Measurements from ENCODE around the gene NAIF1.
"Not testable (repeated sequence)": the region's sequence is repeated elsewhere in the genome, so short reads cannot be mapped to it uniquely, and the experiment has no call there.

NAIF1 gene

GRCh38 chr9:128084746-128085145 lies 17.6 kb upstream of the NAIF1 start:
- no peak for DNase-seq

GRCh38 chr9:128082151-128082550 lies 15.0 kb upstream of the NAIF1 start:
- DNase-seq, result peak; percentile 5

DNA sequence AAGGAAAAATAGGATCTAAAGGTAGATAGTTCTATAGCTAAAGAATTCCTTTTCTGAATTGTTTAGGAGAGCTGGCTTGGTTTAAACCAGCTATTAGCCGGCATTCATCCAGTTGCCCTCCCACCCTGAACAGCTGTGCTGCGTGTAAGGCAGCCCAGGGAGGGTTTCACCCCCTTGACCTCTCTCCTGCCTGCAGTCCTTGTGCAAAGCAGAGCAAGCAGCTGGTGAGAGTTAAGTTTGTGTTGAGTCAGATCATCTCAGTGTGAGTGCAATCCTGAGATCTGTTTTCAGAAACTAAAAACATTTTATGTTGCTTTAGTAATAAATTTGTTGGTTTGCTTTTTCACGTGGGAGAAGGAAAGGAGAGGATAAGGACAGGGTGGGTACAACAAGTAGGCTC lies 13.9 kb upstream of the NAIF1 start:
- DNase-seq, result peak; percentile 80

GRCh38 chr9:128080206-128080605 lies 13.1 kb upstream of the NAIF1 start:
- no peak for DNase-seq

DNA sequence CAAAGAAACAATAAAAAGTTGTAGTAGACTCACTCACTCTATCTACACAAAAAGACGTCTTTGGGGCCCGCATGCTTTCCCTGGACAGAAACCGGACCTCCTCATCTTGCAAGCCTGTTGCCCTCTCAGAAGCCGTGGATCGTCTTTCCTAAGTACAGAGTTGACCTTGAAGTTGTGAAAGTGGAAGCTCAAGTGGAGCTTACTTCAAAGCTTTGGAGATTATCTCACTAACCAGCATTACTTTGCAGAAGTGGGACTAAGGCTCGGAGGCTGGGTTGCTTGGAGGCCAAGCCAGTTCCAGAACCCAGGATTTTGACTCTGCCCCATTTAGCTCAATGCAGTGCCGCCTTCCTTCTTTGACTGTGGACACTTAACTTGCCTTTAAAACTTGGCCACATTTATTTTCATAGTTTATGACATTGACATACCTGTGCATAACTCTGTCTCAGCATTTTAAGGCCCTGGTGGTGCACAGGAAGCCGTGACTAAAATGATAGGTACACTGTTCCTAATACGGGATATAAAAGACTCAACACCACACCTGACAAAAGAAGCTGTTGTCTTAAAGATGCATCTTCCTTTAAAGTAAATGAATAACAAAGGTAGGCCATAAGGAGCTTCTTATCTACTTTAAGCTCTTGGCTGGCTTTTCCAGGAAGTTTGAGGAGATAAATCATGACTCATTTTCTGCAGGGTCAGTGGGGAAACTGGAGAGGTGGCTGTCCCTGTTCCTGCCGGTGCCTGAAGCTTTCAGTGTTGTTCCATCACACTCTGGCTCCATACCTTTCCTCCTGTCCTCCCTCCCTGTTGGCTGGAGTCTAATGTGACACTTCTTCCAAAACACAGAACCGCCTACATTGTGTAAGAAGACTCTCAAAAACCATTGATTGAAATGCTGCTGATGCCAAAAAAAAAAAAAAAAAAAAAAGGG lies 11.6 kb upstream of the NAIF1 start:
- no peak for DNase-seq

DNA sequence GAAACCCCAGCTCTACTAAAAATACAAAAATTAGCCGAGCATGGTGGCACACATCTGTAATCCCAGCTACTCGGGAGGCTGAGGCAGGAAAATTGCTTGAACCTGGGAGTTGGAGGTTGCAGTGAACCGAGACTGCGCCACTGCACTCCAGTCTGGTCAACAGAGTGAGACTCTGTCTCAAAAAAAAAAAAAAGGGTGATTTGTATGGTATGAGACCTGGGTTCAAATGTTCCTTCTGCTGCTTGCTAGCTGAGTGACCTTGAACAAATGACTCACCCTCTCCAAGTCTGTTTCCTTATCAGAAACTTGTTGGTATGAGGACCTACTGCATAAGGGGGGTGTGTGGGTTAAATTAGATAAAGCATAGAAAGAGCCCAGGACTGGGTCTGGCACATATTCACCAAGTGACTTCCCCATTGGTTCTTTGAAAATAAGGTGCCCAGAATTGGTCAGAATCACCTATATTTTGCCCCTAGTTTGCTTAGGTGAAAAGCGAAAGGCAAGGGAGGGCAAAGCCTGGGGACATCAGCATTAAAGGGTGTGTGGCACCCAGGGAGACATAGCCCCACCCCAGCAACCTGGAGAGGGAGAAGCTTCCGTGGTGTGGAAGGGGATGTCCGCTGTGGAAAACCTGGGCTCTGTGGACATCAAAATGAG lies 10.9 kb upstream of the NAIF1 start:
- DNase-seq, result no peak

- DNase-seq, result no peak
Observed at GRCh38 chr9:128073253-128073886, 6.2 kb upstream of the NAIF1 start.

DNA sequence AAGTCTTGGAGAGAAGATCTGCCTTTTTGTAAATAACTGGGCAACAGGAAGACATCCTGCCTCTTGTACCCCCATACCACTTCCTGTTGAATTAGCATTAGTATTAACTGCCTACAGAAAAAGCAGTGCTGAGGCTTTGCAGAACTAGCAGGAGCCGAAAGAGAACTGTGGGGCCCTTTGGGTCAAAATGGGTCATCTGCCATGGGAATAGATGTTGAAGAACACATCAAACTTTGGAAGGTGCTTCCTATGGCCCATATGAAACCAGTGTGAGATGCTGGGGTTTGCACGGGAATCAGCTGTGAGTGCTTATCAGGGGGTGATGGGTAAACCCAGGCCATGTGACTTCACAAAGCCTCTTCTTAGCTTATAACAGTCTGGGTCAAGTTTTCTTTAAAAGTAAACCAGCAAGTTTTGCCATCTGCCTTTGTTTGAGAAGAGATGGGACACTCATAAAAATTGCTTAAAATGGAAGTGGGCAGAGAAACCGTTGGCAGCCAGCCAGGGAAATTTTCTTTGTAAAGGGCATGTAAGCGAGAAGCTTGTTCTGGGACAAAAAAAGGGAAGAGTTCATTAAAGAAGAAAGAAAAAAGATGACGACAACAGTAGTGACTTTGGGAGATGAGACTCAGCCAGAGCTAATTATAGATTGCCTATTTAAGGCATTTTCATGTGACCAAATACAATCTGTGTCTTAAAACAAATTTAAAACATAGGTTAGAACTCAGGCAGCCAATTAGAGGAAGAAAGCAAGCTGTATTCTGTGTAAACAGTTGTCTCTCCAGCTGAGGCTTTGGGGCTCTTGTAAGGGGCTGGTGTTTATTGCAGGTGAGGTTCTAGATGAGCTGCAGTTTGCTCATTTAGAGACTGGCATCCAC lies 5.3 kb upstream of the NAIF1 start:
- DNase-seq, result peak; percentile 90

DNA sequence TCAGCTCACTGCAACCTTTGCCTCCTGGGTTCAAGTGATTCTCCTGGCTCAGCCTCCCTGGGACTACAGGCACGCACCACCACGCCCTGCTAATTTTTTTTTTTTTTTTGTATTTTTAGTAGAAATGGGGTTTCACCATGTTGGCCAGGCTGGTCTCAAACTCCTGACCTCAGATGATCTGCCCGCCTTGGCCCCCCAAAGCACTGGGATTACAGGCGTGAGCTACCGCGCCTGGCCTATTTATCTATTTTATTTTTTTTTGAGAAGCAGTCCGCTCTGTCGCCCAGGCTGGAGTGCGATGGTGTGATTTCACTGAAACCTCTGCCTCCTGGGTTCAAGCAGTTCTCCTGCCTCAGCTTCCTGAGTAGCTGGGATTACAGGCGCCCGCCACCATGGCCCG lies 4.4 kb upstream of the NAIF1 start:
- not testable (repeated sequence) for DNase-seq

- no peak for DNase-seq
Observed at GRCh38 chr9:128070874-128071273, 3.8 kb upstream of the NAIF1 start.

DNA sequence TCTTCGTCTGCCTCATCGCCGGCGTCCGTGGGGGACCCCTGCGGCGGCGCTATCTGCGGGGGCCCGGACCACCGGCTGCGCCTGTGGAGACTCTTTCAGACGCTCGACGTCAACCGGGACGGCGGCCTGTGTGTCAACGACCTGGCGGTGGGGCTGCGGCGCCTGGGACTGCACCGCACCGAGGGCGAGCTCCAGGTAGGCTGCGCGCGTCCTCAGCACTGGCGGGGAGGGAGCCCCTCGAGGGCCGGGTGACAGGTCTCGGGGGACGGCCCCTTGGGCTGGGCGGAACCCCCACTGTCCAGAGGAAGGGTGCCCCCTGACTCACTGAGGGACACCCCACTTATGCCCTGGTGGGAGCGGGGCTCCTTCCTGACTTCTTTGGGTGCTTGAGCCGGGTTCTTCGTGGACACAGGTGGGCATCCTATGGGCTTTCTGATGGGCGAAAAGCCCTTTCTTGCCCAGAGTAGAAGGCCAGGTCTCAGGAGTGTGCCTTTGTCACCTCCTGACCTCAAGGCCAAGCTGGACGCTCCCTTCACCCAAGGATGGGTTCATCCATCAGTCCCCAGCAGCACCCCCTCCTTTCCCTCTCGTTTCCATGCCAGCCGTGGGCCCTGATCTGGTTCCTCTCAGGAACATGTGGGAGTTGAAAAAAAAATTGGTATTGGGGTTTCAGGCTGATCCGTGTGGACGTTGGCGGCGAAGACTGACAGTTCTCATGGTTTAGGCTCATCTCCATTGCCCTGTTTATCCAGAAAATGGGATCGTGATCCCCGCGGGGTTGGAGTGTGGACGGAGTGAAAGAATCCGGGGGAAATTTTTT lies 1.5 kb upstream of the NAIF1 start:
- no peak for DNase-seq

- DNase-seq, result peak; percentile 94
Observed at GRCh38 chr9:128067645-128068385, 695 bp upstream of the NAIF1 start, which contains the start of gene SLC25A25. TSS of gene SLC25A25 (plus strand) at chr9:128068232. CDS start at chr9:128068320, 88 bp downstream.

GRCh38 chr9:128065907-128066712 lies 1.0 kb downstream of the NAIF1 start:
- no peak for DNase-seq

DNA sequence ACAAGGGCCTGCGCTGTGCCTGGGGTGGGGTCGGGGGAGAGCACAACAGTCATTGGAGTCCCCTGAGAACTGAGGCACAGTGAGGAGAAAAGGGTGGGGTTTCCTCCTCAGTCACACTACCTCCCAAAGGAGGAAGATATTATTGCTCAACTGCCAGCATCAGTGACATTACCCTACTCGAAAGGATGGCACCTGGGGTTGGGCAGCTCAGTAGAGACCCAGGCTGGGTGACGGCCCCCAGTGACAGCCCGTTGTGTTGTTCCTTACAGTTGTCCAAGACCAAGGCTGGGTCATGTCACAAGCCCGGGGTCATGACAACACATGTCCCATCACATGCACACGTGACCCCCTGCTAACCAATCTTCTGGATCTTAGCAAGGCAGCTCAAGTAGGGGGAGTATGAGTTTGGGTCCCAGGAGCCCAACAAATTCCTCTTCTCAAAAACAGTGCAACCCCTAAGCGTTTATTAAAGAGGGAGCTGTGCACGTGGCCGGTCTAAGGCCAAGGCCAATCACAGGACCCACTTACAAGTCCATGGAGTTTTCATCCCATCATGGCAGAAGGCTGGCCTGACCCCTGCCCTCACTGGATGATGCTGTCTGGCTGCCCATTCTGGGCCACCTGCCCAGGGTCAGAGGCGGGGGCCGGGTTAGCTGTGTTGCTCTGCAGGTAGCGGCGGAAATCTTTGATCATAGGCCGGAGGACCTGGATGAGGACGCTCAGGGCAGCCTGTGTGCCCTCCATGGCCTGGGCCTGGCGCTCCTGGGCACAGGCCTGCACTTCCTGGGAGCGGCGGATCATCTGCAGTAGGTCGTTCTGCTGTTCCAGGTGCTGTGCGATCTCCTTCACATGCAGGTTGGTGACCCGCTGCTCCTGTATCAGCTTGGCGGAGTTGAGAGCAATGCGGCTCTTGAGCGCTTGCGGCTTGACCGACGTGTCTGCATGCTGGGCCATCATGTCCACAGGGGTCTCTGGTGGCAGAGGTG lies 4.0 kb downstream of the NAIF1 start:
- no peak for DNase-seq

DNA sequence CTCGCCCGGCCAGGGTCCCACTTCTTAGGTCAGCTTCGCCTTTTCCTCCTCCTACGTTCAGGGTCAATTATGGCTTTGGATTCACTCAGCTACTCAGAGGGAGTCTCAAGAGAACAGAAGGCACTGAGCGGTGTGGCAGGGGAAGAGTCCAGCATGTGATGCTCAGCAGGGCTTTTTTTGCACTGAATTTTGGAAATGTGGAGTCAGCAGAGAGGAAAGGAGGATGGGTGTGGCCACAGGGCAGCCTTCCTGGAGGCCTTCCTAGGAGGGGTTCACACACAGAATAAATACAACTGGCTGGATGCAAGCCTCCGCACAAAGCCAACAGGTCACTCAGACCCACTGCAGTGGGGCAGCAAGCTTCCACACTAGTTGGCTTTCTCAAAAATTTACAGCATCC lies 4.8 kb downstream of the NAIF1 start:
- no peak for DNase-seq

DNA sequence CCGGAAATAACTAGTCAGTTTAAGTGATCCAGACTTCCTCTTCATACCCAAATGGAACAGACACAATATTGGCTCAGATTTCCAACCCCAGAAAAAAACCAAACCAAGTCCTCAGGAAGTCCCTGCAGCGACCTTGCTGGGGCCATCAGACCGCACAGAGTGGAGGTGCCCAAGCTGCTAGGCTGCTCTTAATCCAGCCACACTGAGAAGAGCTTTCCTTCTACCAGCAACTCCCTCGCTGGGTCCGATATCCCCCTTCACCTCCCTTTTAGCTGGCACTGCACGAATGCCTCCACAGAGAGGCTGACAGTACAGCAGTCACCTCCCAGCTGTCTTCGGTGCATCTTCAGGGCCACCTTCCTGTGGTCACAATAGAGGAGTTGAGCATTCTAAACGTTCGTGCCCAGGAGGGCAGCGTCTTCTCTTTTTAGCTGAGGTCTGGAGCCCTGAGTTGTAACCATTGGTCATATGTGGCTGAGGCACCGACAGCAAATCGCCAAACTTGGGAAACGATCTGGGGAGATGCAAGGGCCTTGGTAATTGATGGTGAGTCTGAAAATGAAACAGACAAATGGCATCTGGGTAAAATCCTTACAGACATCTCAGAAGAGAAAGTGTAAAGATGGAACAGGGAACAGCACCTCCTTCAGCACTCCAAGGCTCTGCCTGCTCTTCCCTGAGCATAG lies 5.7 kb downstream of the NAIF1 start:
- no peak for DNase-seq

DNA sequence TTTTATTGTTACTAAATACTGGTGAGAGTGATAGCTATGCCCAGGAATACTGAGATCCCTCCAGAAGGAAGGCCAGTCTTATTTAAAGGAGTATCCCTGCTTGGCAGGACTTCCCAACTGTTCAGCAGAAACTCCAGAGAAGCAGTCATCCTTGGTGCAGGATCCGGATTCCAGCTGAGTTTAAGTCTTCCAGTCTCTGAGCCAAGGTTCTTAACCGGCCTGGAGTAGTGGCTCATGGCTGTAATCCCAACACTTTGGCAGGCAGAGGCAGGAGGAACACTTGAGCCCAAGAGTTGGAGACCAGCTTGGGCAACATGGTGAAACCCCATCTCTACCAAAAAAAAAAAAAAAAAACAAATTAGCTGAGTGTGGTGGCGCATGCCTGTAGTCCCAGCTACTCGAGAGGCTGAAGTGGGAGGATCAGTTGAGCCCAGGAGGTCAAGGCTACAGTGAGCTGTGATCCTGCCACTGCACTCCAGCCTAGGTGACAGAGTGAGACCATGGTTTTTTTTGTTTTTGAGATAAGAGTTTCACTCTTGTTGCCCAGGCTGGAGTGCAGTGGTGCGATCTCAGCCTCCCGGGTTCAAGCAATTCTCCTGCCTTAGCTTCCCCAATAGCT lies 7.6 kb downstream of the NAIF1 start:
- DNase-seq, result no peak
